ENCODE results near the gene TBC1D7. TPM values are rescaled to one million over a fixed set of nuclear protein-coding genes. Genes with fewer than 3 reads are reported as not detected.
A peak's percentile ranks its signal among the peaks of the same experiment; 100 is the strongest.

TBC1D7 gene
- total RNA-seq, 2 experiments from 2014 or later = 20.2 to 20.6 TPM

- Mint-ChIP-seq H3K4me3 (no peak overlapping the region), H3K27ac (no peak overlapping the region), H3K36me3 (peaks cover 36% of the 10 kb centered on the region), H3K9me3 (no peaks in the 10 kb centered on the region), H3K27me3 (no peaks in the 10 kb centered on the region), H3K4me1 (peaks cover 15% of the 10 kb centered on the region)
- no peak for DNase-seq
These were observed 17.2 kb downstream of the TBC1D7 start for GRCh38 chr6:13311155-13311554.

GRCh38 chr6:13308332-13308731 lies 20.0 kb downstream of the TBC1D7 start:
- Mint-ChIP-seq H3K4me1 (peaks cover 25% of the 10 kb centered on the region), H3K4me3 (no peak overlapping the region), H3K27me3 (no peaks in the 10 kb centered on the region), H3K9me3 (peaks cover under 1% of the 10 kb centered on the region), H3K27ac (no peak overlapping the region), H3K36me3 (peaks cover 36% of the 10 kb centered on the region)
- no peak for DNase-seq

DNA sequence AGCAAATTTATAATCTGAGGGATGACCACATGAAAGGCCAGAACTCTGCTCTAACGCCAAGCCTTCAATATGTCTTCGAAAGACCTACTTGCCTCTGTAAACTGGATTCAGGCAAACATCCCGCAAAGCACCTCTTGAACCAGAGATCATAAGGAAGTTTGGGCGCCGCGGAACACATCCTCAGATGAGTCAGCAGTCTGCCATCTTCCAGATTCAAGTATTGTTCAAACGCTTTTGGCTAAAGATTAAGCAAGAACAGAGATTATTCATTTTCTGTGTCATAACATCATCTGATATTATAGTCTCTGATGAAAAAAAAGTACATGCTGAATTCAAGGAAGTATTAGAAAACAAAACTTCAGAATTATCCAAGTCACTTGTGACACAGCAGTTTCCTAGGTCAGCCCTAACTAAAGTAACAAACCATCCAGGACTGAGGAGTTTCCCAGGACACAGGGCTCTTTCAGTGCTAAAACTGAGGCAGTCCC lies 20.8 kb downstream of the TBC1D7 start:
- peaks cover 30% of the 10 kb centered on the region for H3K4me1 Mint-ChIP-seq
- DNase-seq = no peak
- peak overlapping the region; percentile 8 for H3K27ac Mint-ChIP-seq
- H3K9me3 Mint-ChIP-seq = peaks cover 5% of the 10 kb centered on the region
- H3K36me3 Mint-ChIP-seq = peaks cover 42% of the 10 kb centered on the region
- H3K4me3 Mint-ChIP-seq = no peak overlapping the region
- H3K27me3 Mint-ChIP-seq = no peaks in the 10 kb centered on the region

- peaks cover 5% of the 10 kb centered on the region for H3K9me3 Mint-ChIP-seq
- H3K36me3 Mint-ChIP-seq = peaks cover 45% of the 10 kb centered on the region
- no peak overlapping the region for H3K4me3 Mint-ChIP-seq
- DNase-seq = no peak
- no peak overlapping the region for H3K27ac Mint-ChIP-seq
- peaks cover 35% of the 10 kb centered on the region for H3K4me1 Mint-ChIP-seq
- H3K27me3 Mint-ChIP-seq = no peaks in the 10 kb centered on the region
These were observed 22.5 kb downstream of the TBC1D7 start for GRCh38 chr6:13305791-13306190.

GRCh38 chr6:13305288-13305687 lies 23.0 kb downstream of the TBC1D7 start:
- Mint-ChIP-seq H3K4me3 (no peak overlapping the region), H3K27me3 (no peaks in the 10 kb centered on the region), H3K4me1 (peaks cover 35% of the 10 kb centered on the region), H3K36me3 (peaks cover 46% of the 10 kb centered on the region), H3K27ac (no peak overlapping the region), H3K9me3 (peaks cover 5% of the 10 kb centered on the region)
- DNase-seq = no peak

DNA sequence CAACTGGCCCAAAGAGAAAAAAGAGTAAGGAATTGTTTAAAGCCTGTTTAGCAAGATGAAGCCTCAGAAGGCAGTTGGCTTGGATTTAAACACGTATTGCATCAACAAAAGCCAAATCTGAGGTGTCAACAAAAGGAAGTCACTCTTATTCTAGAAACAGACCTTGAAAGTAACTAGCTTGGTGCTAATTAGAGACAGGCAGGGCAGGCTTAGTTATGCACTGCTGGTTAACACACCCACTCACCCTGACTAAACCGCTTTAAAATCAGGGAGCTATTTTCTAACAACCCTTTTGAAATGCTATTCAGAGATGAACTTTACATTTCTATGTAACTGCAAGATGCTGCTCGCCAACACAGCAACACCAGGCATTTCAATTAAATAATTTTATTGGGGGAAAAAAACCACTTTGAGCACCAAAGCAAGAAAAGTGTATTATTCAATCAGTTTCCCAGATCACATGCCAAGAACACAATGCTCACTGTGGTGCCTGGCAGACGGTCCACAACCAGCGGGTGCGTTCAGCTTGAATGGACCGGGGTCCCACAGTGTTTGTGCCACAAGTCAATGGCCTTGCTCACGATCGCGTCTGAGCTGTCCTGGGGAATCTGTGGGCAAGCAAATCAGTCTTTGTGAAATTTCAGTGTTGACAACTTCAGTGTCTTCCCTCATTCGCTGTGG lies 23.6 kb downstream of the TBC1D7 start:
- no peak for DNase-seq
- Mint-ChIP-seq H3K27me3 (no peaks in the 10 kb centered on the region), H3K4me3 (peak overlapping the region; percentile 12), H3K27ac (peak overlapping the region; percentile 55), H3K36me3 (peaks cover 46% of the 10 kb centered on the region), H3K9me3 (peaks cover 5% of the 10 kb centered on the region), H3K4me1 (peaks cover 35% of the 10 kb centered on the region)

- Mint-ChIP-seq H3K27ac (peak overlapping the region; percentile 93), H3K27me3 (no peaks in the 10 kb centered on the region), H3K9me3 (peaks cover 5% of the 10 kb centered on the region), H3K36me3 (peaks cover 46% of the 10 kb centered on the region), H3K4me1 (peaks cover 35% of the 10 kb centered on the region), H3K4me3 (peak overlapping the region; percentile 12)
- peak; percentile 32 for DNase-seq
These were observed 24.2 kb downstream of the TBC1D7 start for GRCh38 chr6:13304101-13304500.

DNA sequence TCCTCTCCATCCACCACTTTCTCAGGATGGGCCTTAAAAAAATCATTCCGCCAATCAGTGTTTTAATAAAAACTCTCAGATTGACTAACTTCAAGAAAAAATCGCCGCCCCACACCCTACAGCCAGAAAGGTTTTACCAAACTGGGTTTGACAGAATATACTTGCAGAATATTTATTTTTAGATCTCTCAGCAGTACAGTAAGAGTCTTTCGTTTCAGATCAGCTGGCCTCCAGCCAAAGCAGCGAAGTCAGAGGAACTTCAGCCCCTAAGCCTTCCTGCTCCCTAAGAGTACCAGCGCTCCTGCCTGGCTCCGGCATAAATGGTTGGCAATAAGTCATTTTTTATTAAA lies 24.7 kb downstream of the TBC1D7 start:
- Mint-ChIP-seq H3K9me3 (peaks cover 5% of the 10 kb centered on the region), H3K27me3 (no peaks in the 10 kb centered on the region), H3K27ac (peak overlapping the region; percentile 93), H3K36me3 (peaks cover 46% of the 10 kb centered on the region), H3K4me3 (no peak overlapping the region), H3K4me1 (peaks cover 35% of the 10 kb centered on the region)
- DNase-seq = peak; percentile 46

DNA sequence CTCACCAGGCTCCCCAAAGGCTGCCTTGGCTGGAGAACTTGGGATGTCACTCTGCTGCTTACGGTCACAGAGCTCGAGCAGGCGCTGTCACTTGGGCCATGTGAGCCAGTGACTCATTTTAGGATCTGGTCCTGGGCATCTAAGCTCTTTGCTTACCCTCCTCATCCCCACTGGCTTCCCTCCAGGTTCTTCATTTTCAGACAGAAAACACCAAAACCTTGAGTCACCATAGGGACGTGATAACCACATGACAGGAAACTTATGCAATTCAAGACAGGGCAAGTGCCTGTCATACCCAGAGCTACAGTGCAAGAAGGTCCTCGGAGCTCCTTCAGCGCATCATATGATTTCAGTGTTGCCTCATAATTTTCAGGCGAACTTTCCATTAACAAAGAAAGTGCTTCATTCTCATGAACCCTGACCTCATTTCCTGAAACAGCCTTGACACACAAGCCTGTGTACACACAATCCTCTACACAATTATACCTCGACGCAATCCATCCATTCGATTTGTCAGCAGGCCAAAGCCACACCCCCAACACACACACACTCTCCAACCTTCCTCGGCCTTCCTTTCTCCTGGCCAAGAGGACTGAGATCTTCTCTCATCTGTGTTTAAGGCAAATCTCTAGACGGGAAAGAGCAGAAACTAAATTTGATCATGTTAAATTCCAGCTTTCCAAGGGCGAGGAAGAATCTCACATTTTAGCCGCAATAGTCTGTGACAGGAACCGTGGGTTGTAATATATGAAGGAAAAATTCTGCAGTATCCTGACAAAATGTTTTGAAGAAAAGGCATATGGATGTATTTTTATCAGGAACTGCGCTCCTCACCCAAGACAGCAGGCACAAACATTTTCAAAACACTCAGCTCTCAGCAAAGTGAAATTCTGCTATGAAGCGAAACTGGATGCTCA lies 25.3 kb downstream of the TBC1D7 start:
- peaks cover 46% of the 10 kb centered on the region for H3K36me3 Mint-ChIP-seq
- peak overlapping the region; percentile 93 for H3K27ac Mint-ChIP-seq
- peak overlapping the region; percentile 66 for H3K4me3 Mint-ChIP-seq
- H3K4me1 Mint-ChIP-seq = peaks cover 34% of the 10 kb centered on the region
- DNase-seq = peak; percentile 68
- H3K9me3 Mint-ChIP-seq = peaks cover 5% of the 10 kb centered on the region
- no peaks in the 10 kb centered on the region for H3K27me3 Mint-ChIP-seq

GRCh38 chr6:13302291-13302690 lies 26.0 kb downstream of the TBC1D7 start:
- peaks cover 27% of the 10 kb centered on the region for H3K4me1 Mint-ChIP-seq
- H3K27ac Mint-ChIP-seq = peak overlapping the region; percentile 93
- no peaks in the 10 kb centered on the region for H3K27me3 Mint-ChIP-seq
- H3K4me3 Mint-ChIP-seq = no peak overlapping the region
- peaks cover 5% of the 10 kb centered on the region for H3K9me3 Mint-ChIP-seq
- peaks cover 41% of the 10 kb centered on the region for H3K36me3 Mint-ChIP-seq
- no peak for DNase-seq

DNA sequence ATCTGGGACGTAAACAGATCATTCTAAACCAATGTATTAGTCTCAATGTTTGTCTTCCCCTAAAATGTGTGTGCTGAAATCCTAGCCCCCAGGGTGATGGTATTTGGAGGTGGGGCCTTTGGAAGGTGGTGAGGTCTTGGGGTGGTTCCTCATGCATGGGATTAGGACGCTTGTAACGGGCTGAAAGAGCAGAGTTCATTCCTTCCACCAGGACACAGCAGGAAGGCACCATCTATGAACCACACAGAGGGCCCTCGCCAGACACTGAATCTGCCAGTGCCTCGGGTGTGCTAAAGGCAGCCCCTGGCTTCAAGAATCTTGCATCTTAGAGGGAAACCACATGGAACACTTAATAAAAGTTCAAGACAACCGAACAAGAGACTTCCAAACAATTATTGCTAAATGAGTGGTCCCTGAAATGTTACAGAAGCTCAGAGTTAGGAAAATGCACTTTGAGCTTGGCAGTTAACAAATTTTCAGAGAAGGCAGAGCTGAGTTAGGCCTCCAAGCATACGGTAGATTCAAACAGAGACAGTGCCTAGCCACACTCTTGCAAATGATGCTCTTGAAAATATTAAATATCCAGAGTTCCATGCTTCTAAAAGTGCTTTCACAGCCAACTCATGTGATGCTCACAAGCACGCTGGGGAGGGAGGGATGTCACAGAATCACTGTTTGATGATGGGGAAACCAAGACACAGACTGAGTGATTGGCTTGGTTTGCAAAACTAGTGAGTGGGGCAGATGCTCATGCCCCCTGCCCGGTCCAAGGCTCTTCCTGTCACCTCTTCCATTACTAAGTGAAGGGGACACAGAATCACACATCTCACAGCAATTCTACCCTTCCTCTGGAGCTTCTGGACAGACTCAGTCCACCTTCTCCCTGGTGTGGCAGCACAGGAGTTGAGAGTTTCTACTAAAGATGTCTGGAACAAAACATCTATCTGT lies 27.4 kb downstream of the TBC1D7 start:
- H3K4me1 Mint-ChIP-seq = peaks cover 25% of the 10 kb centered on the region
- H3K27me3 Mint-ChIP-seq = no peaks in the 10 kb centered on the region
- H3K9me3 Mint-ChIP-seq = peaks cover 5% of the 10 kb centered on the region
- H3K27ac Mint-ChIP-seq = no peak overlapping the region
- H3K36me3 Mint-ChIP-seq = peaks cover 39% of the 10 kb centered on the region
- no peak overlapping the region for H3K4me3 Mint-ChIP-seq
- DNase-seq = no peak

GRCh38 chr6:13299918-13300317 lies 28.4 kb downstream of the TBC1D7 start:
- peaks cover 39% of the 10 kb centered on the region for H3K36me3 Mint-ChIP-seq
- peaks cover 24% of the 10 kb centered on the region for H3K4me1 Mint-ChIP-seq

GRCh38 chr6:13299403-13299821 lies 28.9 kb downstream of the TBC1D7 start:
- no peak for DNase-seq
- Mint-ChIP-seq H3K9me3 (peaks cover 5% of the 10 kb centered on the region), H3K4me1 (peaks cover 22% of the 10 kb centered on the region), H3K27ac (no peak overlapping the region), H3K36me3 (peaks cover 43% of the 10 kb centered on the region), H3K4me3 (no peak overlapping the region), H3K27me3 (no peaks in the 10 kb centered on the region)

More at GRCh38 chr6:13299918-13300317, 28.4 kb downstream of the TBC1D7 start:
- no peak overlapping the region for H3K4me3 Mint-ChIP-seq
- peaks cover 5% of the 10 kb centered on the region for H3K9me3 Mint-ChIP-seq
- no peak for DNase-seq
- no peak overlapping the region for H3K27ac Mint-ChIP-seq
- no peaks in the 10 kb centered on the region for H3K27me3 Mint-ChIP-seq

GRCh38 chr6:13298446-13298845 lies 29.9 kb downstream of the TBC1D7 start:
- H3K36me3 Mint-ChIP-seq = peaks cover 44% of the 10 kb centered on the region
- peaks cover 14% of the 10 kb centered on the region for H3K4me1 Mint-ChIP-seq
- no peak for DNase-seq
- peaks cover 5% of the 10 kb centered on the region for H3K9me3 Mint-ChIP-seq
- no peaks in the 10 kb centered on the region for H3K27me3 Mint-ChIP-seq
- no peak overlapping the region for H3K4me3 Mint-ChIP-seq
- H3K27ac Mint-ChIP-seq = no peak overlapping the region
